HEK293 (cell line): ENCODE measurements around the gene ARID4A.
A peak's percentile ranks its signal among the peaks of the same experiment; 100 is the strongest.

ENCODE experiments used
- FEZF1 ChIP-seq: fragments of 450-650 bp; formaldehyde crosslinking; IDR thresholded peaks from 2 replicates; pipeline ENCODE4 v1.5.1; 2016; ENCODE audit warnings: missing biosample characterization, missing genetic modification characterization
- GLI2 ChIP-seq: fragments of 450-650 bp; formaldehyde crosslinking; IDR thresholded peaks from 2 replicates; pipeline ENCODE4; 2017; ENCODE audit warnings: missing biosample characterization, missing genetic modification characterization, low read depth, borderline replicate concordance
- MEIS1 ChIP-seq: sonication (generic); formaldehyde crosslinking; IDR thresholded peaks from 2 replicates; pipeline ENCODE4 v1.8.1; 2022; ENCODE audit warnings: missing genetic modification reagents, mild to moderate bottlenecking, borderline replicate concordance
- MYNN ChIP-seq: fragments of 450-650 bp; formaldehyde crosslinking; IDR thresholded peaks from 2 replicates; pipeline ENCODE4 v1.5.1; 2016; ENCODE audit warnings: missing biosample characterization, missing genetic modification characterization, borderline replicate concordance
- REST ChIP-seq: fragments of 450-650 bp; formaldehyde crosslinking; IDR thresholded peaks from 2 replicates; pipeline ENCODE4 v1.5.1; 2016; ENCODE audit warnings: missing biosample characterization, missing genetic modification characterization
- SP7 ChIP-seq: fragments of 450-650 bp; formaldehyde crosslinking; IDR thresholded peaks from 2 replicates; pipeline ENCODE4 v1.5.1; 2016; ENCODE audit warnings: missing biosample characterization, missing genetic modification characterization
- ZBTB44 ChIP-seq: fragments of 450-650 bp; IDR thresholded peaks from 2 replicates; pipeline ENCODE4 v1.5.1; 2018; ENCODE audit warnings: missing biosample characterization, mild to moderate bottlenecking, missing genetic modification characterization
- ZBTB8A ChIP-seq: fragments of 450-650 bp; formaldehyde crosslinking; IDR thresholded peaks from 2 replicates; pipeline ENCODE4 v1.5.1; 2016; ENCODE audit warnings: missing biosample characterization, missing genetic modification characterization
- ZNF133 ChIP-seq: fragments of 450-650 bp; formaldehyde crosslinking; IDR thresholded peaks from 2 replicates; pipeline ENCODE4 v1.5.1; 2016; ENCODE audit warnings: missing biosample characterization, missing genetic modification characterization
- ZNF184 ChIP-seq: fragments of 450-650 bp; IDR thresholded peaks from 2 replicates; pipeline ENCODE4 v1.5.1; 2018; ENCODE audit warnings: missing biosample characterization, mild to moderate bottlenecking, missing genetic modification characterization
- ZNF266 ChIP-seq: fragments of 450-650 bp; formaldehyde crosslinking; IDR thresholded peaks from 2 replicates; pipeline ENCODE4 v1.5.1; 2016; ENCODE audit warnings: missing biosample characterization, missing genetic modification characterization, low read depth
- ZNF350 ChIP-seq: fragments of 450-650 bp; formaldehyde crosslinking; IDR thresholded peaks from 2 replicates; pipeline ENCODE4 v1.5.0; 2017; ENCODE audit warnings: missing biosample characterization, mild to moderate bottlenecking, missing genetic modification characterization
- ZNF391 ChIP-seq: fragments of 450-650 bp; formaldehyde crosslinking; IDR thresholded peaks from 2 replicates; pipeline ENCODE4 v1.5.1; 2016; ENCODE audit warnings: low read depth, missing biosample characterization, missing genetic modification characterization, borderline replicate concordance
- ZNF488 ChIP-seq: fragments of 450-650 bp; formaldehyde crosslinking; IDR thresholded peaks from 2 replicates; pipeline ENCODE4 v1.5.1; 2016; ENCODE audit warnings: missing biosample characterization, missing genetic modification characterization
- ZNF501 ChIP-seq: fragments of 450-650 bp; formaldehyde crosslinking; IDR thresholded peaks from 2 replicates; pipeline ENCODE4 v1.5.1; 2016; ENCODE audit warnings: missing biosample characterization, missing genetic modification characterization
- ZNF558 ChIP-seq: fragments of 450-650 bp; formaldehyde crosslinking; IDR thresholded peaks from 2 replicates; pipeline ENCODE4 v1.5.1; 2016; ENCODE audit warnings: missing biosample characterization, missing genetic modification characterization
- ZNF624 ChIP-seq: fragments of 450-650 bp; formaldehyde crosslinking; IDR thresholded peaks from 2 replicates; pipeline ENCODE4 v1.5.1; 2017; ENCODE audit warnings: missing biosample characterization, missing genetic modification characterization
- ZNF645 ChIP-seq: fragments of 450-650 bp; formaldehyde crosslinking; IDR thresholded peaks from 2 replicates; pipeline ENCODE4; 2016; ENCODE audit warnings: missing biosample characterization, missing genetic modification characterization
- ZNF701 ChIP-seq: fragments of 450-650 bp; formaldehyde crosslinking; IDR thresholded peaks from 2 replicates; pipeline ENCODE4 v1.5.1; 2016; ENCODE audit warnings: missing biosample characterization, missing genetic modification characterization
- ZNF776 ChIP-seq: fragments of 450-650 bp; formaldehyde crosslinking; IDR thresholded peaks from 2 replicates; pipeline ENCODE4 v1.5.0; 2017; ENCODE audit warnings: missing biosample characterization, missing genetic modification characterization, borderline replicate concordance
- ZNF843 ChIP-seq: fragments of 450-650 bp; formaldehyde crosslinking; IDR thresholded peaks from 2 replicates; pipeline ENCODE4 v1.5.1; 2016; ENCODE audit warnings: missing biosample characterization, missing genetic modification characterization
- ZSCAN4 ChIP-seq: fragments of 450-650 bp; formaldehyde crosslinking; IDR thresholded peaks from 2 replicates; pipeline ENCODE4 v1.5.1; 2017; ENCODE audit warnings: missing biosample characterization, missing genetic modification characterization
- TF ChIP-seq, protein P1 (sequence below): fragments of 450-650 bp; formaldehyde crosslinking; IDR thresholded peaks from 2 replicates; pipeline ENCODE4 v1.5.1; 2017; ENCODE audit warnings: missing biosample characterization, missing genetic modification characterization
- TF ChIP-seq, protein P2 (sequence below): fragments of 450-650 bp; formaldehyde crosslinking; IDR thresholded peaks from 2 replicates; pipeline ENCODE4 v1.5.1; 2017; ENCODE audit warnings: missing biosample characterization, missing genetic modification characterization

ARID4A gene

GRCh38 chr14:58305730-58306129, 7.4 kb downstream of the ARID4A start (continued):
- TF ChIP-seq REST (tag by site-specific recombination) (no peak), ZNF488 (tag by site-specific recombination) (no peak), MEIS1 (CRISPR knock-in tag) (no peak), ZNF184 (tag by site-specific recombination) (no peak), ZNF624 (no peak), ZNF391 (tag by site-specific recombination) (no peak), ZNF776 (tag by site-specific recombination) (no peak), ZNF266 (tag by site-specific recombination) (no peak), ZNF350 (tag by site-specific recombination) (no peak), FEZF1 (peak; percentile 15; the same call in 1 of the 2 replicates), ZNF645 (tag by site-specific recombination) (no peak), SP7 (tag by site-specific recombination) (peak; percentile 93), ZBTB44 (tag by site-specific recombination) (no peak), ZSCAN4 (no peak), ZNF133 (tag by site-specific recombination) (no peak), ZNF558 (tag by site-specific recombination) (no peak), ZNF501 (tag by site-specific recombination) (no peak), MYNN (tag by site-specific recombination) (no peak), ZNF843 (tag by site-specific recombination) (no peak), GLI2 (no peak), ZBTB8A (no peak), ZNF701 (tag by site-specific recombination) (no peak)
- TF ChIP-seq, protein P1, sequence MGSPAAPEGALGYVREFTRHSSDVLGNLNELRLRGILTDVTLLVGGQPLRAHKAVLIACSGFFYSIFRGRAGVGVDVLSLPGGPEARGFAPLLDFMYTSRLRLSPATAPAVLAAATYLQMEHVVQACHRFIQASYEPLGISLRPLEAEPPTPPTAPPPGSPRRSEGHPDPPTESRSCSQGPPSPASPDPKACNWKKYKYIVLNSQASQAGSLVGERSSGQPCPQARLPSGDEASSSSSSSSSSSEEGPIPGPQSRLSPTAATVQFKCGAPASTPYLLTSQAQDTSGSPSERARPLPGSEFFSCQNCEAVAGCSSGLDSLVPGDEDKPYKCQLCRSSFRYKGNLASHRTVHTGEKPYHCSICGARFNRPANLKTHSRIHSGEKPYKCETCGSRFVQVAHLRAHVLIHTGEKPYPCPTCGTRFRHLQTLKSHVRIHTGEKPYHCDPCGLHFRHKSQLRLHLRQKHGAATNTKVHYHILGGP (tag by site-specific recombination), result no peak
- TF ChIP-seq, protein P2, sequence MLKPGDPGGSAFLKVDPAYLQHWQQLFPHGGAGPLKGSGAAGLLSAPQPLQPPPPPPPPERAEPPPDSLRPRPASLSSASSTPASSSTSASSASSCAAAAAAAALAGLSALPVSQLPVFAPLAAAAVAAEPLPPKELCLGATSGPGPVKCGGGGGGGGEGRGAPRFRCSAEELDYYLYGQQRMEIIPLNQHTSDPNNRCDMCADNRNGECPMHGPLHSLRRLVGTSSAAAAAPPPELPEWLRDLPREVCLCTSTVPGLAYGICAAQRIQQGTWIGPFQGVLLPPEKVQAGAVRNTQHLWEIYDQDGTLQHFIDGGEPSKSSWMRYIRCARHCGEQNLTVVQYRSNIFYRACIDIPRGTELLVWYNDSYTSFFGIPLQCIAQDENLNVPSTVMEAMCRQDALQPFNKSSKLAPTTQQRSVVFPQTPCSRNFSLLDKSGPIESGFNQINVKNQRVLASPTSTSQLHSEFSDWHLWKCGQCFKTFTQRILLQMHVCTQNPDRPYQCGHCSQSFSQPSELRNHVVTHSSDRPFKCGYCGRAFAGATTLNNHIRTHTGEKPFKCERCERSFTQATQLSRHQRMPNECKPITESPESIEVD (tag by site-specific recombination), result 0 out of 2 replicates have a peak, but pooled peaks have one; percentile 27
